Osteoblast (primary cell): ENCODE results near the gene EIF4G3. TPM values are rescaled to one million over a fixed set of nuclear protein-coding genes. Genes with fewer than 3 reads are reported as not detected.
"Not testable (repeated sequence)": the region's sequence is repeated elsewhere in the genome, so short reads cannot be mapped to it uniquely, and the experiment has no call there.

Experiments
- DNase-seq: peaks from one replicate; pipeline ENCODE4 v3.0.0; 2011; ENCODE audit warnings: low spot score, mixed read lengths; ENCODE audit not compliant: insufficient read length; ENCODE audit errors: missing footprints
- H2AFZ ChIP-seq: 2 replicates; pipeline ENCODE4 v1.6.0; 2011; ENCODE audit warnings: mild to moderate bottlenecking, low read length
- H3K27ac ChIP-seq: 2 replicates; pipeline ENCODE4 v1.5.1; 2011; ENCODE audit warnings: mild to moderate bottlenecking, low read depth, low read length, moderate library complexity
- H3K27me3 ChIP-seq: 2 replicates; pipeline ENCODE4 v1.6.0; 2012; ENCODE audit warnings: mild to moderate bottlenecking, control low read depth, inconsistent platforms, low read length, moderate library complexity; ENCODE audit not compliant: insufficient read depth
- H3K36me3 ChIP-seq: 2 replicates; pipeline ENCODE4 v1.5.1; 2011; ENCODE audit warnings: mild to moderate bottlenecking, low read length, control low read depth, moderate library complexity; ENCODE audit not compliant: insufficient read depth
- H3K4me1 ChIP-seq: 2 replicates; pipeline ENCODE4 v1.5.1; 2011; ENCODE audit warnings: mild to moderate bottlenecking, low read length, control low read depth, moderate library complexity; ENCODE audit not compliant: insufficient read depth
- H3K4me2 ChIP-seq: 2 replicates; pipeline ENCODE4 v1.6.0; 2011; ENCODE audit warnings: mild to moderate bottlenecking, low read length; ENCODE audit not compliant: insufficient read depth
- H3K4me3 ChIP-seq: fragments of 200-600 bp; sonication (generic); 3 replicates; pipeline ENCODE4 v1.5.1; 2012; ENCODE audit warnings: mild to moderate bottlenecking, low read length, inconsistent platforms; ENCODE audit not compliant: insufficient read depth
- H3K79me2 ChIP-seq: 2 replicates; pipeline ENCODE4 v1.6.0; 2012; ENCODE audit warnings: mild to moderate bottlenecking, low read length, control low read depth, inconsistent platforms; ENCODE audit not compliant: insufficient read depth
- H3K9me3 ChIP-seq: 2 replicates; pipeline ENCODE4 v1.5.1; 2011; ENCODE audit warnings: low read depth, low read length, control low read depth
- H4K20me1 ChIP-seq: 2 replicates; pipeline ENCODE4 v1.6.0; 2012; ENCODE audit warnings: mild to moderate bottlenecking, low read length, control low read depth; ENCODE audit not compliant: insufficient read depth
- CTCF ChIP-seq: IDR thresholded peaks from 2 replicates; pipeline ENCODE4 v1.5.1; 2011; ENCODE audit warnings: mild to moderate bottlenecking, low read depth, low read length, moderate library complexity; ENCODE audit errors: extremely low read depth
- total RNA-seq: library from RNA; depleted of rRNA; stranded (reverse); fragments of >200 nt; gene quantifications from 2 replicates; pipeline ENCODE4 v1.2.3, GENCODE V29; 2012

EIF4G3 gene
- total RNA-seq, 1 donor: 55.0 TPM

GRCh38 chr1:20921285-20921684, 255.4 kb downstream of the EIF4G3 start:
- H3K27me3 ChIP-seq: no peaks in the 10 kb centered on the region
- TF ChIP-seq CTCF: no peak
- H3K36me3 ChIP-seq: peaks cover 3% of the 10 kb centered on the region
- no peak for DNase-seq
- no peak overlapping the region for H2AFZ ChIP-seq
- no peaks in the 10 kb centered on the region for H3K4me1 ChIP-seq
- H3K27ac ChIP-seq: no peak overlapping the region
- H3K9me3 ChIP-seq: no peaks in the 10 kb centered on the region
- H3K4me2 ChIP-seq: no peak overlapping the region
- peaks cover 8% of the 10 kb centered on the region for H4K20me1 ChIP-seq
- no peak overlapping the region for H3K4me3 ChIP-seq
- H3K79me2 ChIP-seq: no peaks in the 10 kb centered on the region

GRCh38 chr1:20913242-20913641, 263.5 kb downstream of the EIF4G3 start:
- Histone ChIP-seq H4K20me1 (peaks cover 6% of the 10 kb centered on the region), H3K4me2 (no peak overlapping the region), H2AFZ (no peak overlapping the region), H3K79me2 (no peaks in the 10 kb centered on the region), H3K4me1 (no peaks in the 10 kb centered on the region), H3K27me3 (no peaks in the 10 kb centered on the region), H3K36me3 (no peaks in the 10 kb centered on the region), H3K4me3 (no peak overlapping the region), H3K27ac (no peak overlapping the region), H3K9me3 (no peaks in the 10 kb centered on the region)
- no peak for DNase-seq
- TF ChIP-seq CTCF: no peak

- H3K27ac ChIP-seq, DNase-seq, H3K4me3 ChIP-seq, H3K36me3 ChIP-seq, H3K27me3 ChIP-seq, H3K79me2 ChIP-seq, H4K20me1 ChIP-seq, H3K9me3 ChIP-seq, H3K4me2 ChIP-seq, H2AFZ ChIP-seq, H3K4me1 ChIP-seq: not testable (repeated sequence)
These were observed 269.2 kb downstream of the EIF4G3 start for GRCh38 chr1:20907526-20907925.

GRCh38 chr1:20903437-20903836, 273.3 kb downstream of the EIF4G3 start:
- no peak for TF ChIP-seq CTCF
- no peaks in the 10 kb centered on the region for H3K9me3 ChIP-seq
- H4K20me1 ChIP-seq: no peaks in the 10 kb centered on the region

More at GRCh38 chr1:20903437-20903836, 273.3 kb downstream of the EIF4G3 start:
- no peak overlapping the region for H3K4me3 ChIP-seq
- H3K4me1 ChIP-seq: no peaks in the 10 kb centered on the region
- H3K79me2 ChIP-seq: no peaks in the 10 kb centered on the region
- no peak overlapping the region for H3K4me2 ChIP-seq
- DNase-seq: no peak
- no peak overlapping the region for H2AFZ ChIP-seq
- H3K36me3 ChIP-seq: peaks cover 7% of the 10 kb centered on the region
- no peaks in the 10 kb centered on the region for H3K27me3 ChIP-seq
- H3K27ac ChIP-seq: no peak overlapping the region
